GM12878 (cell line): ENCODE measurements around the gene TMEM255B. TPM values are rescaled to one million over a fixed set of nuclear protein-coding genes. Genes with fewer than 3 reads are reported as not detected.

Experiments used
- ATAC-seq: fragments of 200-7000 bp; cut with Tn5 transposase; 3 replicates; pipeline ENCODE4 v1.9.1; 2020; ENCODE audit warnings: mild to moderate bottlenecking, moderate library complexity
- BruUV-seq: library from RNA; stranded (reverse); fragments of 400-500 nt; replicated peaks from 2 replicates; lab custom pipeline; 2021; lab: Mats Ljungman, UMichigan
- CTCF ChIA-PET: fragments of 300-600 bp; sonication (Branson Sonifier 250); formaldehyde crosslinking; extraction: SDS; loops from one replicate; lab custom pipeline; 2021; ENCODE audit warnings: inconsistent platforms; lab: Yijun Ruan, JAX
- POLR2A ChIA-PET: fragments of 350-600 bp; formaldehyde crosslinking; extraction: SDS; loops from one replicate; lab custom pipeline; 2021; ENCODE audit warnings: inconsistent platforms; lab: Charles Lee
- RAD21 ChIA-PET: fragments of 300-600 bp; sonication (Branson Sonifier 250); formaldehyde crosslinking; loops from one replicate; lab custom pipeline; 2023; ENCODE audit warnings: antibody characterized with exemption; ENCODE audit not compliant: unreplicated experiment; lab: Charles Lee
- SMC1A ChIA-PET: fragments of 300-600 bp; sonication (Branson Sonifier 250); formaldehyde crosslinking; loops from one replicate; lab custom pipeline; 2023; ENCODE audit not compliant: unreplicated experiment, uncharacterized antibody; lab: Charles Lee
- DNase-seq: peaks from one replicate; pipeline ENCODE4 v3.0.0-alpha.2; 2011; ENCODE audit warnings: low read depth, low spot score
- FAIRE-seq: peaks from 3 replicates; lab custom pipeline; 2011; peaks lifted over from hg19 to GRCh38; lab: Jason Lieb, UNC
- H2AFZ ChIP-seq: 2 replicates; pipeline ENCODE4 v1.6.0; 2011; ENCODE audit warnings: low read depth, low read length, control low read depth; ENCODE audit not compliant: control insufficient read depth
- H3K27ac ChIP-seq: 2 replicates; pipeline ENCODE4 v1.5.1; 2011; ENCODE audit warnings: control low read depth; ENCODE audit not compliant: control insufficient read depth, insufficient read depth
- H3K27me3 ChIP-seq, 2 experiments: replicated peaks in 1 of 2; 2 replicates each; pipeline versions ENCODE4 v1.6.0 to v1.6.1; 2011; ENCODE audit warnings: low read length in 1 of 2; ENCODE audit not compliant: control insufficient read depth in 2 of 2, insufficient read depth in 2 of 2
- H3K36me3 ChIP-seq, 2 experiments: 2 replicates each; pipeline ENCODE4 v1.5.1; 2011; ENCODE audit warnings: low read length in 1 of 2; ENCODE audit not compliant: control insufficient read depth in 2 of 2, insufficient read depth in 2 of 2
- H3K4me1 ChIP-seq: 2 replicates; pipeline ENCODE4 v1.6.1; 2011; ENCODE audit warnings: mild to moderate bottlenecking, low read length, moderate library complexity, mixed read lengths; ENCODE audit not compliant: control insufficient read depth, insufficient read depth
- H3K4me2 ChIP-seq: 2 replicates; pipeline ENCODE4 v1.6.0; 2011; ENCODE audit warnings: control low read depth; ENCODE audit not compliant: control insufficient read depth, insufficient read depth
- H3K4me3 ChIP-seq: fragments of 200-600 bp; sonication (generic); 2 replicates; pipeline ENCODE4 v1.5.1; 2016
- H3K79me2 ChIP-seq: 2 replicates; pipeline ENCODE4 v1.6.0; 2011; ENCODE audit warnings: low read length; ENCODE audit not compliant: control insufficient read depth, insufficient read depth
- H3K9ac ChIP-seq: 2 replicates; pipeline ENCODE4 v1.8.0; 2011; ENCODE audit warnings: low read length, control low read depth, mixed read lengths; ENCODE audit not compliant: control insufficient read depth, insufficient read depth
- H3K9me3 ChIP-seq: replicated peaks from 3 replicates; pipeline ENCODE4 v1.5.1; 2011; ENCODE audit warnings: mild to moderate bottlenecking, low read length; ENCODE audit not compliant: control insufficient read depth, insufficient read depth
- H4K20me1 ChIP-seq: 2 replicates; pipeline ENCODE4 v1.6.0; 2011; ENCODE audit not compliant: control insufficient read depth, insufficient read depth
- CEBPZ ChIP-seq: fragments of 150-350 bp; IDR thresholded peaks from 2 replicates; pipeline ENCODE4 v1.6.1; 2016; ENCODE audit warnings: low read depth, low read length
- GATAD2B ChIP-seq: fragments of 450-650 bp; conservative IDR thresholded peaks from 2 replicates; pipeline ENCODE4 v1.6.1; 2017; ENCODE audit warnings: low read depth, mild to moderate bottlenecking, moderate library complexity
- MTA3 ChIP-seq: IDR thresholded peaks from 2 replicates; pipeline ENCODE4 v1.6.1; 2012; ENCODE audit warnings: low read length, inconsistent platforms, borderline replicate concordance
- RELB ChIP-seq: fragments of 450-650 bp; IDR thresholded peaks from 2 replicates; pipeline ENCODE4 v1.6.1; 2017; ENCODE audit warnings: low read depth, mild to moderate bottlenecking, moderate library complexity
- TAF1 ChIP-seq: IDR thresholded peaks from 2 replicates; pipeline ENCODE4 v1.6.1; 2011; ENCODE audit warnings: mild to moderate bottlenecking, low read depth, low read length, borderline replicate concordance
- WGBS: methylation state at CpG from one replicate; pipeline ENCODE4 v1.1.6; 2016; ENCODE audit warnings: low lambda C conversion rate; ENCODE audit not compliant: insufficient replicate concordance, insufficient coverage; ENCODE audit errors: missing lambda C conversion rate; 5-methylcytosine and 5-hydroxymethylcytosine counted together
- in situ Hi-C: fragments of 300-500 bp; cut with MboI; formaldehyde crosslinking; loops from 9 replicates; pipeline ENCODE4 v1.14.3; 2018; ENCODE audit warnings: mixed read lengths
- intact Hi-C: fragments of 100-400 bp; cut with micrococcal nuclease; formaldehyde crosslinking; loops from one replicate; pipeline ENCODE4 v1.14.2; 2022; ENCODE audit not compliant: unreplicated experiment
- polyA plus RNA-seq, 11 experiments: library from polyadenylated mRNA; depleted of rRNA in 4 of 11; unstranded in 6 of 11; stranded (reverse) in 5 of 11; fragments of >200 nt; fragmentation: Nextera tagmentation in 4 of 11; fragmentation: Illumina TruSeq in 1 of 11; extraction: Ambion mirVana in 4 of 11; extraction: Trizol in 1 of 11; gene quantifications; 1 replicate in 1 of 11; 2 replicates in 10 of 11; pipeline versions ENCODE4 v1.2.1 to v1.2.3, GENCODE V29; 2011 to 2016; ENCODE audit warnings: inconsistent platforms in 2 of 11, missing spikeins in 2 of 11, low read depth in 1 of 11
- total RNA-seq, 4 experiments: library from RNA; depleted of rRNA in 3 of 4; stranded (reverse); fragments of >200 nt in 3 of 4; fragmentation: Illumina TruSeq in 1 of 4; extraction: Trizol in 1 of 4; gene quantifications; 2 replicates each; pipeline versions ENCODE4 v1.2.1 to v1.2.3, GENCODE V29; 2013 to 2021

TMEM255B gene
- total and polyA plus RNA-seq, 10 of the 15 experiments (the other 5 are each of a cell fraction or from before 2014, with no cell fraction given) = 0.04 to 0.62 (median 0.13) TPM; not detected in 3

- ATAC-seq = no peak
- TF ChIP-seq MTA3 (no peak), TAF1 (no peak), GATAD2B (no peak), CEBPZ (no peak), RELB (no peak)
- in situ Hi-C loops = no loop called here
Measured at GRCh38 chr13:113827021-113827420, 68.0 kb downstream of the TMEM255B start.

More at GRCh38 chr13:113827021-113827420, 68.0 kb downstream of the TMEM255B start:
- ChIA-PET RAD21 (no interaction called here), CTCF (no interaction called here), SMC1A (no interaction called here), POLR2A (no interaction called here)
- no peak overlapping the region for H3K27ac ChIP-seq
- no peaks in the 10 kb centered on the region for H3K27me3 ChIP-seq
- H3K4me2 ChIP-seq = no peak overlapping the region
- no TSS peak for BruUV-seq
- no peaks in the 10 kb centered on the region for H3K4me1 ChIP-seq
- H3K79me2 ChIP-seq = no peaks in the 10 kb centered on the region
- WGBS = 92% methylated on average over 19 of the region's 19 CpGs
- H3K36me3 ChIP-seq = no peaks in the 10 kb centered on the region
- H3K4me3 ChIP-seq = no peak overlapping the region
- no peak overlapping the region for H3K9ac ChIP-seq
- DNase-seq (no peak), FAIRE-seq (no peak)
- H2AFZ ChIP-seq = no peak overlapping the region
- no peaks in the 10 kb centered on the region for H4K20me1 ChIP-seq
- intact Hi-C loops = no loop called here
- H3K9me3 ChIP-seq = no peaks in the 10 kb centered on the region
